K562 (cell line): ENCODE data around the gene TLNRD1. TPM values are rescaled to one million over a fixed set of nuclear protein-coding genes. Genes with fewer than 3 reads are reported as not detected.

Experiments used
- ATAC-seq: fragments of 200-7000 bp; cut with Tn5 transposase; 3 replicates; pipeline ENCODE4 v1.9.1; 2020; ENCODE audit warnings: moderate library complexity
- BruUV-seq: library from RNA; stranded (reverse); fragments of 400-500 nt; replicated peaks from 2 replicates; lab custom pipeline; 2021; lab: Mats Ljungman, UMichigan
- CTCF ChIA-PET: fragments of 300-600 bp; formaldehyde crosslinking; extraction: SDS; loops from one replicate; lab custom pipeline; 2021; ENCODE audit warnings: low intra/inter-chr PET ratio; lab: Yijun Ruan, JAX
- POLR2A ChIA-PET: fragments of 300-600, 350-650 bp; sonication (Branson Sonifier 250); formaldehyde crosslinking; extraction: SDS; loops from one replicate; lab custom pipeline; 2021; ENCODE audit warnings: antibody characterized with exemption, inconsistent platforms; lab: Yijun Ruan, JAX
- DNase-seq, 4 experiments: peaks; one replicate each; pipeline versions ENCODE4 v3.0.0 to v3.0.0-alpha.2; 2011 to 2018; ENCODE audit warnings: low spot score in 3 of 4, mixed read lengths in 3 of 4; ENCODE audit errors: extremely low read depth in 1 of 4
- FAIRE-seq: peaks from 2 replicates; lab custom pipeline; 2011; peaks lifted over from hg19 to GRCh38; lab: Jason Lieb, UNC
- H2AFZ ChIP-seq: 2 replicates; pipeline ENCODE4 v1.6.0; 2011; ENCODE audit warnings: low read depth, low read length, control low read depth, inconsistent platforms
- H3K27ac ChIP-seq: fragments of 200-600 bp; 3 replicates; pipeline ENCODE4 v1.8.0; 2011; ENCODE audit warnings: low read depth, mild to moderate bottlenecking, control low read depth, inconsistent platforms, low read length, moderate library complexity, mixed read lengths; ENCODE audit errors: extremely low read depth
- H3K27me3 ChIP-seq, 2 experiments: fragments of 300-600 bp in 1 of 2; 2 replicates in 1 of 2; 3 replicates in 1 of 2; pipeline versions ENCODE4 v1.6.0 to v1.8.0; 2011; ENCODE audit warnings: inconsistent platforms in 2 of 2, low read length in 2 of 2, mild to moderate bottlenecking in 1 of 2, mixed read lengths in 1 of 2, moderate library complexity in 1 of 2; ENCODE audit not compliant: control insufficient read depth in 2 of 2, insufficient read depth in 2 of 2
- H3K36me3 ChIP-seq: fragments of 300-600 bp; 3 replicates; pipeline ENCODE4 v1.8.0; 2011; ENCODE audit warnings: mild to moderate bottlenecking, low read length, inconsistent platforms; ENCODE audit not compliant: control insufficient read depth, insufficient read depth
- H3K4me1 ChIP-seq, 2 experiments: fragments of 200-600 bp in 1 of 2; replicated peaks in 1 of 2; 2 replicates in 1 of 2; 3 replicates in 1 of 2; pipeline versions ENCODE4 v1.5.1 to v1.8.0; 2011; ENCODE audit warnings: inconsistent platforms in 2 of 2, low read length in 2 of 2, mild to moderate bottlenecking in 1 of 2, mixed read lengths in 1 of 2, moderate library complexity in 1 of 2; ENCODE audit not compliant: control insufficient read depth in 2 of 2, insufficient read depth in 2 of 2
- H3K4me2 ChIP-seq: 2 replicates; pipeline ENCODE4 v1.6.1; 2011; ENCODE audit warnings: low read length, control low read depth, inconsistent platforms, mixed read lengths; ENCODE audit not compliant: insufficient read depth
- H3K4me3 ChIP-seq: fragments of 200-600 bp; sonication (generic), shearing (Covaris generic); 2 replicates; pipeline ENCODE4 v1.5.1; 2016; ENCODE audit warnings: control low read depth, inconsistent platforms
- H3K79me2 ChIP-seq: fragments of 200-600 bp; 3 replicates; pipeline ENCODE4 v1.8.0; 2011; ENCODE audit warnings: low read length, inconsistent platforms; ENCODE audit not compliant: control insufficient read depth, insufficient read depth
- H3K9ac ChIP-seq, 2 experiments: 2 replicates each; pipeline versions ENCODE4 v1.6.0 to v1.6.1; 2011; ENCODE audit warnings: low read depth in 2 of 2, low read length in 2 of 2, control low read depth in 1 of 2, inconsistent platforms in 1 of 2, mild to moderate bottlenecking in 1 of 2, mixed read lengths in 1 of 2; ENCODE audit not compliant: insufficient read depth in 1 of 2
- H3K9me1 ChIP-seq: one replicate; pipeline ENCODE4 v1.6.0; 2011; ENCODE audit warnings: inconsistent platforms, mild to moderate bottlenecking, low read length, moderate library complexity; ENCODE audit not compliant: control insufficient read depth, insufficient read depth
- H3K9me3 ChIP-seq: replicated peaks from 2 replicates; pipeline ENCODE4 v1.5.1; 2011; ENCODE audit warnings: low read depth, low read length, inconsistent platforms; ENCODE audit not compliant: control insufficient read depth, insufficient read depth
- H4K20me1 ChIP-seq: replicated peaks from 2 replicates; pipeline ENCODE4 v1.6.1; 2011; ENCODE audit warnings: low read length, inconsistent platforms, mixed read lengths; ENCODE audit not compliant: control insufficient read depth, insufficient read depth
- ETV1 ChIP-seq: fragments of 450-650 bp; conservative IDR thresholded peaks from 2 replicates; pipeline ENCODE4 v1.6.1; 2016; ENCODE audit warnings: missing genetic modification characterization, control low read depth, low read depth, missing compliant biosample characterization
- HNRNPLL ChIP-seq: fragments of 200-400 bp; formaldehyde crosslinking; IDR thresholded peaks from 2 replicates; pipeline ENCODE4 v1.6.1; 2017; ENCODE audit warnings: low read length, low read depth, mild to moderate bottlenecking; ENCODE audit not compliant: poor library complexity, severe bottlenecking
- NCOA2 ChIP-seq, 2 experiments: fragments of 450-650 bp; IDR thresholded peaks; 2 replicates each; pipeline ENCODE4 v1.6.1; 2018; ENCODE audit warnings: mild to moderate bottlenecking in 2 of 2, moderate library complexity in 1 of 2; ENCODE audit not compliant: partially characterized antibody in 2 of 2
- SPI1 ChIP-seq: IDR thresholded peaks from 2 replicates; pipeline ENCODE4 v1.6.1; 2011; ENCODE audit warnings: low read depth, low read length, control low read depth, borderline replicate concordance
- ZNF707 ChIP-seq: fragments of 250-450 bp; sonication (Bioruptor Pico); conservative IDR thresholded peaks from 2 replicates; pipeline ENCODE4 v1.8.0; 2022; ENCODE audit warnings: inconsistent platforms, mild to moderate bottlenecking, moderate library complexity
- WGBS: fragments of 100-300 bp; shearing (Covaris generic); methylation state at CpG from one replicate; pipeline ENCODE4 v1.1.6; 2016; ENCODE audit warnings: low coverage, mixed read lengths; ENCODE audit not compliant: insufficient coverage; ENCODE audit errors: missing lambda C conversion rate; 5-methylcytosine and 5-hydroxymethylcytosine counted together
- in situ Hi-C: fragments of 300-500 bp; cut with MboI; formaldehyde crosslinking; loops from 4 replicates; pipeline ENCODE4 v1.15.0; 2018; ENCODE audit warnings: inconsistent platforms, mixed read lengths
- intact Hi-C: fragments of 100-400 bp; cut with micrococcal nuclease; formaldehyde crosslinking; loops from 2 replicates; pipeline ENCODE4 v1.14.2; 2022
- polyA plus RNA-seq, 8 experiments: library from polyadenylated mRNA; depleted of rRNA in 4 of 8; stranded (reverse) in 5 of 8; unstranded in 3 of 8; fragments of >200 nt; fragmentation: Nextera tagmentation in 2 of 8; fragmentation: Illumina TruSeq in 1 of 8; extraction: Ambion mirVana in 2 of 8; extraction: Trizol in 1 of 8; gene quantifications; 2 replicates each; pipeline versions ENCODE4 v1.2.1 to v1.2.3, GENCODE V29; 2011 to 2014; ENCODE audit warnings: inconsistent platforms in 1 of 8, missing spikeins in 1 of 8
- total RNA-seq, 7 experiments: library from RNA; depleted of rRNA in 6 of 7; stranded (reverse); fragments of >200 nt in 6 of 7; fragmentation: Illumina TruSeq in 2 of 7; extraction: Trizol in 2 of 7; gene quantifications; 2 replicates each; pipeline versions ENCODE4 v1.2.1 to v1.2.3, GENCODE V29; 2011 to 2021; ENCODE audit warnings: low replicate concordance in 1 of 7

TLNRD1 gene
- total and polyA plus RNA-seq, 9 of the 15 experiments (the other 6 are each of a cell fraction or from before 2014, with no cell fraction given), result 1.1 to 33.1 (median 5.7) TPM

DNA sequence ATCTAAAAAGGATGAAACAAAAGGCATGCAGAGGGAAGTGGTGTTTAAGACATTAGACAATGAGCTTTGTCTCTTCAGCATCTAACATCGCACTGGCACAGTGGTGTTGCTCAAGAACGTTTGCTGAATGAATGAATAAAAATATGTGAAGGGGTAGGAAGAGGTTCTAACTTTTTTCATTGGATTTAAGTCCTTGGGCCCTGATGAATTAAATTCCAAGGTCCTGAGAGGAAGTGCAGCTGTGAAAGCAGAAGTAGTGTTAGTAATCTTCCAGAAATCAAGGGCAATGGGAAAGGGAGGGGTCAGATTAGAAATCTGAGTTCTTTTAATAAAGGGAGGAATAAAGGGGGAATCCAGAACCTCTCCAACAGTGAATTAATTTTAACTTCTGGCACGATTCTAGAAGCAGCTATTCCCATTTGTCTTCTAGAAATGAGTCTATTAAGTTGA lies 29.6 kb downstream of the TLNRD1 start:
- Histone ChIP-seq H3K79me2 (no peaks in the 10 kb centered on the region), H3K9me1 (no peaks in the 10 kb centered on the region), H3K4me1 (peaks cover 0 to 3% of the 10 kb centered on the region in 2 experiments; a peak in 1 of 5 replicates), H3K4me2 (no peak overlapping the region), H3K9me3 (peaks cover 9% of the 10 kb centered on the region), H3K27ac (no peak overlapping the region), H2AFZ (no peak overlapping the region), H4K20me1 (no peaks in the 10 kb centered on the region), H3K27me3 (no peaks in the 10 kb centered on the region), H3K36me3 (no peaks in the 10 kb centered on the region), H3K9ac (no peak overlapping the region), H3K4me3 (no peak overlapping the region)
- TF ChIP-seq ETV1 (no peak), SPI1 (peak; percentile 56; the same call in 1 of the 2 replicates), HNRNPLL (no peak)
- DNase-seq (no peak), ATAC-seq (no peak), FAIRE-seq (no peak)
- intact Hi-C loops (no loop called here), in situ Hi-C loops (no loop called here)
- 24% methylated on average over 3 of the region's 3 CpGs for WGBS
- POLR2A ChIA-PET, result interaction anchor here (0.6 to 0.8 kb wide), 3 partner anchors 9 to 28 kb away, joined by 3 to 4 read pairs (median 3); no protein-coding TSS in a partner anchor
- CTCF ChIA-PET, result no interaction called here
- BruUV-seq, result no TSS peak

DNA sequence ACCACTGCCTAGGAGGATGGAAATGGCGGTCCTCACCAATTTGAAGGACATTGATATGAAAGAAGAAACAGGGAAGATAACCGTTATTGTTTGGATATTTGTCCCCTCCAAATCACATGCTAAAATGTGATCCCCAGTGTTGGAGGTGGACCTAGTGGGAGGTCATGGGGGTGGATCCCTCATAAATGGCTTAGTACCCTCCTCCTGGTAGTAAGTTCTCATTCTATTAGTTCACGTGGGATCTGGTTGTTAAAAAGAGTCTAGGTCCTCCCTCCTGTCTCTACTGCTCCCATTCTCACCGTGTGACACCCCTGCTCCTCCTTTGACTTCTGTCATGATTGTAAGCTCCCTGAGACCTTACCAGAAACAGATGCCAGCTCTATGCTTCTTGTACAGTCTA lies 30.5 kb downstream of the TLNRD1 start:
- no peaks in the 10 kb centered on the region for H3K79me2 ChIP-seq
- H4K20me1 ChIP-seq, result no peaks in the 10 kb centered on the region
- TF ChIP-seq ZNF707 (CRISPR knock-in tag), result peak; percentile 81
- no peak for TF ChIP-seq NCOA2 (IDR thresholded peaks at IDR 0.05; ENCODE audit: partially characterized antibody in 2 of 2)
- TF ChIP-seq, all 486 proteins: peak for 1
- DNase-seq, result no peak
- no peak for ATAC-seq
- no peak overlapping the region for H3K9ac ChIP-seq
- no peak overlapping the region for H3K4me2 ChIP-seq
- H3K9me3 ChIP-seq, result peaks cover 9% of the 10 kb centered on the region
- no peaks in the 10 kb centered on the region for H3K9me1 ChIP-seq
- H3K27me3 ChIP-seq, result no peaks in the 10 kb centered on the region
- no peaks in the 10 kb centered on the region for H3K36me3 ChIP-seq
- no TSS peak for BruUV-seq
- peaks cover 0 to 3% of the 10 kb centered on the region in 2 experiments; a peak in 1 of 5 replicates for H3K4me1 ChIP-seq
- H2AFZ ChIP-seq, result no peak overlapping the region
- intact Hi-C loops (no loop called here), in situ Hi-C loops (no loop called here)
- H3K4me3 ChIP-seq, result no peak overlapping the region
- POLR2A ChIA-PET, result interaction anchor here (0.8 to 1.0 kb wide), 2 partner anchors 10 to 16 kb away, joined by 3 to 4 read pairs; no protein-coding TSS in a partner anchor
- H3K27ac ChIP-seq, result no peak overlapping the region
- WGBS, result 21% methylated on average over 4 of the region's 4 CpGs
- CTCF ChIA-PET, result no interaction called here
- FAIRE-seq, result no peak
